Natural killer cell (primary cell): ENCODE measurements around the gene PRND. TPM values are rescaled to one million over a fixed set of nuclear protein-coding genes. Genes with fewer than 3 reads are reported as not detected.
A peak's percentile ranks its signal among the peaks of the same experiment; 100 is the strongest.
"Not testable (repeated sequence)": the region's sequence is repeated elsewhere in the genome, so short reads cannot be mapped to it uniquely, and the experiment has no call there.

Experiments used
- ATAC-seq, 3 donors: fragments of 150-1000 bp in 2 of 3; fragments of 200-7000 bp in 1 of 3; cut with Tn5 transposase; 1 replicate in 1 of 3; 2 replicates in 2 of 3; pipeline ENCODE4 v1.10.0; 2021; ENCODE audit warnings: mild to moderate bottlenecking in 2 of 3, moderate library complexity in 2 of 3
- DNase-seq, 2 donors: peaks; one replicate each; pipeline versions ENCODE4 v3.0.0 to v3.0.0-alpha.2; 2013 to 2021; ENCODE audit warnings: mixed read lengths in 1 of 2
- H3K27ac ChIP-seq: one replicate; pipeline ENCODE4 v1.5.1; 2013; ENCODE audit warnings: mild to moderate bottlenecking, low read length
- H3K27me3 ChIP-seq: one replicate; pipeline ENCODE4 v1.6.1; 2013; ENCODE audit warnings: low read length; ENCODE audit not compliant: control insufficient read depth, insufficient read depth
- H3K36me3 ChIP-seq: one replicate; pipeline ENCODE4 v1.6.1; 2013; ENCODE audit warnings: low read length; ENCODE audit not compliant: control insufficient read depth, insufficient read depth
- H3K4me1 ChIP-seq: one replicate; pipeline ENCODE4 v1.6.1; 2013; ENCODE audit warnings: low read length; ENCODE audit not compliant: control insufficient read depth, insufficient read depth
- H3K4me3 ChIP-seq: one replicate; pipeline ENCODE4 v1.5.1; 2013; ENCODE audit warnings: low read length
- H3K9me3 ChIP-seq: one replicate; pipeline ENCODE4 v1.6.1; 2013; ENCODE audit warnings: low read length; ENCODE audit not compliant: control insufficient read depth, insufficient read depth
- H3K27ac Mint-ChIP-seq, 2 donors: one replicate each; pipeline ENCODE4 v1.8.0; 2022; ENCODE audit warnings: mild to moderate bottlenecking in 2 of 2, mixed read lengths in 2 of 2, moderate library complexity in 1 of 2
- H3K27me3 Mint-ChIP-seq, 2 donors: one replicate each; pipeline ENCODE4 v1.8.0; 2022; ENCODE audit warnings: low read depth in 2 of 2, mixed read lengths in 2 of 2
- H3K36me3 Mint-ChIP-seq: one replicate; pipeline ENCODE4 v1.8.0; 2022; ENCODE audit warnings: mixed read lengths
- H3K4me1 Mint-ChIP-seq, 2 donors: one replicate each; pipeline ENCODE4 v1.8.0; 2022; ENCODE audit warnings: mixed read lengths in 2 of 2
- H3K4me3 Mint-ChIP-seq: one replicate; pipeline ENCODE4 v1.8.0; 2022; ENCODE audit warnings: mild to moderate bottlenecking, moderate library complexity, mixed read lengths
- H3K9me3 Mint-ChIP-seq, 2 donors: one replicate each; pipeline ENCODE4 v1.8.0; 2022; ENCODE audit warnings: mixed read lengths in 2 of 2
- WGBS: methylation state at CpG from one replicate; pipeline ENCODE4 v1.1.7; 2013; ENCODE audit warnings: missing lambda C conversion rate; ENCODE audit not compliant: insufficient coverage; 5-methylcytosine and 5-hydroxymethylcytosine counted together
- intact Hi-C: fragments of 100-400 bp; cut with micrococcal nuclease; formaldehyde crosslinking; loops from one replicate; pipeline ENCODE4 v1.14.2; 2022
- total RNA-seq, 4 donors: library from RNA; stranded (reverse); fragments of 120-200 nt in 1 of 4; gene quantifications; one replicate each; pipeline versions ENCODE4 v1.2.3 to v1.2.4, GENCODE V29; 2013 to 2022
- TF ChIP-seq, protein P1 (sequence below): fragments of 200-600 bp; IDR thresholded peaks from one replicate; pipeline ENCODE4 v1.8.0; 2022; ENCODE audit warnings: antibody characterized with exemption

Gene PRND
- total RNA-seq, 3 donors from 2014 or later (not counting 1 experiment from before 2014, with no cell fraction given), result not detected

DNA sequence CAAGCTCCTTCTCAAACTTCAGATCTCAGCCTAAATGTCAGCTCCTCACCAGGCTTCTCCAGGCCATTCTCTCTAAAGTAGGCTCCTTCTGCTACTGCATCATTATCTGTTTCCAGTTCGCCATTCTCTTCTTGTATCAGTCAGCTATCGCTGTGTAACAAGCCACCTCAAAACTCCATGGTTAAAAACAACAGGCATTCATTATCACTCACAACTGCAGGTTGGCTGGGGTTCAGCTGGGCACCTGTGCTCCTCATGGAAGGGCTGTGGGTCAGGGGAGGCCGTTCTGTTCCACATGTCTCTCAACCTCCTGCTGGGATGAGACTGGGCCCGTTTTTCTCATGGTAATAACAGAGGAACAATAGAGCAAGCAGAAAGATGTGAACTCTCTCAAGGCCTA, 28.7 kb downstream of the PRND start:
- Histone ChIP-seq H3K4me3 (no peak overlapping the region), H3K4me1 (no peaks in the 10 kb centered on the region), H3K27me3 (no peaks in the 10 kb centered on the region), H3K27ac (no peak overlapping the region), H3K36me3 (no peaks in the 10 kb centered on the region), H3K9me3 (no peaks in the 10 kb centered on the region)
- DNase-seq, result no peak
- H3K36me3 Mint-ChIP-seq, result no peaks in the 10 kb centered on the region
- no peak overlapping the region for H3K4me3 Mint-ChIP-seq
- H3K27ac Mint-ChIP-seq, result no peak overlapping the region
- H3K9me3 Mint-ChIP-seq, result no peaks in the 10 kb centered on the region
- no peaks in the 10 kb centered on the region for H3K4me1 Mint-ChIP-seq
- peaks cover 10 to 21% of the 10 kb centered on the region in 2 donors for H3K27me3 Mint-ChIP-seq
- intact Hi-C loops, result no loop called here
- no peak for ATAC-seq
- TF ChIP-seq, protein P1, sequence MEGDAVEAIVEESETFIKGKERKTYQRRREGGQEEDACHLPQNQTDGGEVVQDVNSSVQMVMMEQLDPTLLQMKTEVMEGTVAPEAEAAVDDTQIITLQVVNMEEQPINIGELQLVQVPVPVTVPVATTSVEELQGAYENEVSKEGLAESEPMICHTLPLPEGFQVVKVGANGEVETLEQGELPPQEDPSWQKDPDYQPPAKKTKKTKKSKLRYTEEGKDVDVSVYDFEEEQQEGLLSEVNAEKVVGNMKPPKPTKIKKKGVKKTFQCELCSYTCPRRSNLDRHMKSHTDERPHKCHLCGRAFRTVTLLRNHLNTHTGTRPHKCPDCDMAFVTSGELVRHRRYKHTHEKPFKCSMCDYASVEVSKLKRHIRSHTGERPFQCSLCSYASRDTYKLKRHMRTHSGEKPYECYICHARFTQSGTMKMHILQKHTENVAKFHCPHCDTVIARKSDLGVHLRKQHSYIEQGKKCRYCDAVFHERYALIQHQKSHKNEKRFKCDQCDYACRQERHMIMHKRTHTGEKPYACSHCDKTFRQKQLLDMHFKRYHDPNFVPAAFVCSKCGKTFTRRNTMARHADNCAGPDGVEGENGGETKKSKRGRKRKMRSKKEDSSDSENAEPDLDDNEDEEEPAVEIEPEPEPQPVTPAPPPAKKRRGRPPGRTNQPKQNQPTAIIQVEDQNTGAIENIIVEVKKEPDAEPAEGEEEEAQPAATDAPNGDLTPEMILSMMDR, result no peak
- WGBS, result 66% methylated on average over 4 of the region's 4 CpGs

DNA sequence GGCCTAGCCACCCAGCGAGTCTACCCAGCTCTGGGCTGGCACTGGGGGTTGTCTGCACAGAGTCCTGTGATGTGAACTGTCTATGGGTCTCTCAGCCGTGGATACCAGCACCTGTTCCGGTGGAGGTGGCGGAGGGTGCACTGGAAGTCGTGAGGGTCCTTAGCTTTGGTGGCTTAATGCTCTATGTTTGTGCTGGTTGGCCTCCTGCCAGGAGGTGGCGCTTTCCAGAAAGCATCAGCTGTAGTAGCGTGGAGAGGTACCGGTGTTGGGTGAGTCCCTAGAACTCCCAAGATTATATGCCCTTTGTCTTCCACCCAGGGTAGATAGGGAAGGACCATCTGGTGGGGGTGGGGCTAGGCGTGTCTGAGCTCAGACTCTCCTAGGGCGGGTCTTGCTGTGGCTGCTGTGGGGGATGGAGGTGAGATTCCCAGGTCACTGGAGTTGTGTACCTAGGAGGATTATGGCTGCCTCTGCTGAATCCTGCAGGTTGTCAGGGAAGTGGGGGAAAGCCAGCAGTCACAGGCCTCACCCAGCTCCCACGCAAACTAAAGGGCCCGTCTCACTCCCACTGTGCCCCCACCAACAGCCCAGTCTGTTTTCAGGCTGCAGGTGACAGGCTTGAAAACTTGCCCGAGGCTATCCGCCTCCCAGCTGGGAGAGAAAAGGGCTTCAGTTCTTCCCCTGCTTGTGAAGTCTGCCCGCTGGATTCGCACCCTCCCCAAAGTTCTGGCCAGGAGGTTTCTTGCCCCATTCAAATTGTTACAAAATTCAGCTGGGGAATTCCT, 37.6 kb downstream of the PRND start:
- H3K4me3 Mint-ChIP-seq, intact Hi-C loops, H3K27ac ChIP-seq, H3K36me3 Mint-ChIP-seq, H3K9me3 Mint-ChIP-seq, ATAC-seq, H3K4me1 ChIP-seq, H3K27me3 ChIP-seq, H3K4me3 ChIP-seq, H3K9me3 ChIP-seq, H3K27ac Mint-ChIP-seq, H3K36me3 ChIP-seq, H3K4me1 Mint-ChIP-seq: not testable (repeated sequence)
- 76% methylated on average over 16 of the region's 16 CpGs for WGBS
- H3K27me3 Mint-ChIP-seq, result peaks cover 0 to 18% of the 10 kb centered on the region in 2 donors
- DNase-seq, result peak in 1 of 2 donors; percentile 54

DNA sequence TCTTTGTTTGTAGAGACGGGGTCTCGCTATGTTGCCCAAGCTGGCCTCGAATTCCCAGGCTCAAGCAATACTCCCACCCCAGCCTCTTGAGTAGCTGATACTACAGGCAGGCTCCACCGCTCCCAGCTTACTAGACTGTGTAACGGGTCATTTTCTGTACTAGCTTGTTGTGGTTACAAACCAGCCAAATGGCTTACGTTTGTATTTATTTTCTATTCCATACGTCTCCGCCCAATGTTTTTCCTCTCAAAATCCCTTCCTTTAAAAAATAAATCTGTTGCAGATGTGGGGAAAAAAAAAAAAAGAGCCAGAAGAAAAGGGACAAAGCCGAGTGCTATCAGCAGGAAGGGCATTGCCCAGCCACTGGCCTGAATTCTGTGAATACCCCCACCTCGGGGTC, 41.6 kb downstream of the PRND start:
- no peak overlapping the region for H3K27ac Mint-ChIP-seq
- H3K9me3 ChIP-seq, result no peaks in the 10 kb centered on the region
- H3K4me3 Mint-ChIP-seq, result no peak overlapping the region
- no peaks in the 10 kb centered on the region for H3K36me3 ChIP-seq
- H3K9me3 Mint-ChIP-seq, result no peaks in the 10 kb centered on the region
- H3K4me3 ChIP-seq, result no peak overlapping the region
- no peaks in the 10 kb centered on the region for H3K36me3 Mint-ChIP-seq
- no peak for DNase-seq
- H3K4me1 ChIP-seq, result peaks cover 11% of the 10 kb centered on the region
- 86% methylated on average over 8 of the region's 10 CpGs for WGBS
- no peak for ATAC-seq
- TF ChIP-seq, protein P1, result no peak
- no peaks in the 10 kb centered on the region for H3K27me3 ChIP-seq
- peaks cover 5 to 7% of the 10 kb centered on the region in 2 donors for H3K4me1 Mint-ChIP-seq
- intact Hi-C loops, result no loop called here
- no peak overlapping the region for H3K27ac ChIP-seq
- H3K27me3 Mint-ChIP-seq, result peaks cover 0 to 10% of the 10 kb centered on the region in 2 donors

DNA sequence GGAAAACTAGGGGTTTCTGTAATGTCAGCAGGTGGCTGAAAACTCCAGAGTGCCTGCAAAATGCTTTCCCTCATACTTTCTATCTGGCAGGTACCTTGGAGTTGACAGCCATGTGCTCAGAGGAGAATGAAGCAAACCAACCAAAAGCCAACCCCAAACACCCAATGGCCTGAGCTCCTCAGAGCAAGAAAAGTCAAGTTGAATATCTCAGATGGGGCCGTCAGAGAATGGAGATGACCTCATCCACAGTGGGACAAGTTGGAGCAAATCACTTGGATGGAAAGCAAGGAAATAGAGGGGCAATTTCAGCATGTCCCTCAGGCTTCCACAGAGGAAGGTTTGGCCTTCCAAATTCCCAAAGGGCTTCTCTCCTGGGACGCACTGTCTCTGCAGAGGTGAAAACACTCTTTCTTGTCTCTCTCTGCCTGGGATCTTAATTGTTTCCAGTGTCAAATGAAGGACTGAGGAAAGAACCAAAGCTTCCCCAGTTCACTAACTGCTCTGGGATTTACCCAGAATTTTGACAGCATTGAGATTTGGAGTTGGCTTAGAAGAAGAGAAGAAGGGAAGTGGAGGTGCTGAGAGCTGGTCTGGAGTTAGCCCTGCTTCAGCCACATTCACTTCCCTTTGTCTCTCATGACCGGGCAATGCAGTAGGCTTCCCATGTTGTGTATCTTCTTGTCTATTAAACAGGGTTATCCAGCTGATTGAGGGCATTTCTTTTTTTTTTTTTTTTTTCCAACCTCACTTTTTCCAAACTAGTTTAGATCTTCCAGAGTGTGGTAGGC, 42.2 kb downstream of the PRND start:
- H3K36me3 ChIP-seq, result no peaks in the 10 kb centered on the region
- TF ChIP-seq, protein P1, result no peak
- H3K27ac ChIP-seq, result no peak overlapping the region
- peaks cover 0 to 7% of the 10 kb centered on the region in 2 donors for H3K27me3 Mint-ChIP-seq
- no peak overlapping the region for H3K4me3 ChIP-seq
- H3K9me3 ChIP-seq, result no peaks in the 10 kb centered on the region
- intact Hi-C loops, result no loop called here
- DNase-seq (no peak), ATAC-seq (no peak)
- no peaks in the 10 kb centered on the region for H3K27me3 ChIP-seq
- H3K4me1 Mint-ChIP-seq, result peaks cover 5 to 7% of the 10 kb centered on the region in 2 donors
- no peaks in the 10 kb centered on the region for H3K36me3 Mint-ChIP-seq
- H3K4me3 Mint-ChIP-seq, result no peak overlapping the region
- 90% methylated on average over 2 of the region's 3 CpGs for WGBS
- H3K27ac Mint-ChIP-seq, result no peak overlapping the region
- H3K4me1 ChIP-seq, result peaks cover 11% of the 10 kb centered on the region
- no peaks in the 10 kb centered on the region for H3K9me3 Mint-ChIP-seq
